Measurements from ENCODE around the gene SATB1. TPM values are rescaled to one million over a fixed set of nuclear protein-coding genes. Genes with fewer than 3 reads are reported as not detected.

SATB1 gene
- polyA plus RNA-seq, 1 donor = 27.2 TPM

- H3K4me3 ChIP-seq (ENCODE audit: low read length) = no peak overlapping the region
- DNase-seq = no peak
- no peaks in the 10 kb centered on the region for H3K27me3 ChIP-seq (ENCODE audit: control insufficient read depth, insufficient read depth, low read length)
- no peak overlapping the region for H3K27ac ChIP-seq (ENCODE audit: low read length)
- 80% methylated on average over 1 of the region's 3 CpGs for WGBS (ENCODE audit: insufficient coverage, low lambda C conversion rate)
- no peaks in the 10 kb centered on the region for H3K36me3 ChIP-seq (ENCODE audit: control insufficient read depth, insufficient read depth, low read length)
- no peaks in the 10 kb centered on the region for H3K9me3 ChIP-seq (ENCODE audit: control insufficient read depth, low read depth, low read length)
- H3K4me1 ChIP-seq (ENCODE audit: control insufficient read depth, insufficient read depth, low read length) = no peaks in the 10 kb centered on the region
These were observed 22.8 kb downstream of the SATB1 start for GRCh38 chr3:18402239-18402799.

- no peak for DNase-seq
- H3K36me3 ChIP-seq (ENCODE audit: control insufficient read depth, insufficient read depth, low read length) = no peaks in the 10 kb centered on the region
- no peak overlapping the region for H3K4me3 ChIP-seq (ENCODE audit: low read length)
- WGBS (ENCODE audit: insufficient coverage, low lambda C conversion rate) = 84% methylated on average over 4 of the region's 10 CpGs
- no peak overlapping the region for H3K27ac ChIP-seq (ENCODE audit: low read length)
- no peaks in the 10 kb centered on the region for H3K27me3 ChIP-seq (ENCODE audit: control insufficient read depth, insufficient read depth, low read length)
- no peaks in the 10 kb centered on the region for H3K4me1 ChIP-seq (ENCODE audit: control insufficient read depth, insufficient read depth, low read length)
- no peaks in the 10 kb centered on the region for H3K9me3 ChIP-seq (ENCODE audit: control insufficient read depth, low read depth, low read length)
These were observed 23.7 kb downstream of the SATB1 start for GRCh38 chr3:18401300-18401961.

GRCh38 chr3:18398448-18398847 is 26.7 kb downstream of the SATB1 start:
- H3K27ac ChIP-seq (ENCODE audit: low read length) = no peak overlapping the region
- no peaks in the 10 kb centered on the region for H3K9me3 ChIP-seq (ENCODE audit: control insufficient read depth, low read depth, low read length)
- H3K36me3 ChIP-seq (ENCODE audit: control insufficient read depth, insufficient read depth, low read length) = peaks cover 10% of the 10 kb centered on the region
- no peaks in the 10 kb centered on the region for H3K27me3 ChIP-seq (ENCODE audit: control insufficient read depth, insufficient read depth, low read length)
- DNase-seq = no peak
- H3K4me1 ChIP-seq (ENCODE audit: control insufficient read depth, insufficient read depth, low read length) = no peaks in the 10 kb centered on the region
- no peak overlapping the region for H3K4me3 ChIP-seq (ENCODE audit: low read length)
- WGBS (ENCODE audit: insufficient coverage, low lambda C conversion rate) = 100% methylated on average over 1 of the region's 1 CpG

- Histone ChIP-seq H3K27ac (ENCODE audit: low read length) (no peak overlapping the region), H3K9me3 (ENCODE audit: control insufficient read depth, low read depth, low read length) (no peaks in the 10 kb centered on the region), H3K4me1 (ENCODE audit: control insufficient read depth, insufficient read depth, low read length) (no peaks in the 10 kb centered on the region), H3K4me3 (ENCODE audit: low read length) (no peak overlapping the region), H3K36me3 (ENCODE audit: control insufficient read depth, insufficient read depth, low read length) (peaks cover 13% of the 10 kb centered on the region), H3K27me3 (ENCODE audit: control insufficient read depth, insufficient read depth, low read length) (no peaks in the 10 kb centered on the region)
- no CpG with 5 or more reads among the region's 1 CpG for WGBS (ENCODE audit: insufficient coverage, low lambda C conversion rate)
- no peak for DNase-seq
These were observed 28.7 kb downstream of the SATB1 start for GRCh38 chr3:18396428-18396827.

GRCh38 chr3:18394384-18394995 is 30.6 kb downstream of the SATB1 start:
- Histone ChIP-seq H3K36me3 (ENCODE audit: control insufficient read depth, insufficient read depth, low read length) (peaks cover 13% of the 10 kb centered on the region), H3K9me3 (ENCODE audit: control insufficient read depth, low read depth, low read length) (no peaks in the 10 kb centered on the region), H3K4me1 (ENCODE audit: control insufficient read depth, insufficient read depth, low read length) (no peaks in the 10 kb centered on the region), H3K27ac (ENCODE audit: low read length) (no peak overlapping the region), H3K4me3 (ENCODE audit: low read length) (no peak overlapping the region), H3K27me3 (ENCODE audit: control insufficient read depth, insufficient read depth, low read length) (no peaks in the 10 kb centered on the region)
- DNase-seq = no peak
- no CpG with 5 or more reads among the region's 12 CpGs for WGBS (ENCODE audit: insufficient coverage, low lambda C conversion rate)

- WGBS (ENCODE audit: insufficient coverage, low lambda C conversion rate) = no CpG with 5 or more reads among the region's 2 CpGs
- Histone ChIP-seq H3K27me3 (ENCODE audit: control insufficient read depth, insufficient read depth, low read length) (no peaks in the 10 kb centered on the region), H3K9me3 (ENCODE audit: control insufficient read depth, low read depth, low read length) (no peaks in the 10 kb centered on the region), H3K36me3 (ENCODE audit: control insufficient read depth, insufficient read depth, low read length) (peaks cover 13% of the 10 kb centered on the region), H3K4me1 (ENCODE audit: control insufficient read depth, insufficient read depth, low read length) (no peaks in the 10 kb centered on the region), H3K27ac (ENCODE audit: low read length) (no peak overlapping the region), H3K4me3 (ENCODE audit: low read length) (no peak overlapping the region)
- DNase-seq = no peak
These were observed 31.2 kb downstream of the SATB1 start for GRCh38 chr3:18393906-18394305.

GRCh38 chr3:18390024-18390660 is 35.0 kb downstream of the SATB1 start:
- Histone ChIP-seq H3K27ac (ENCODE audit: low read length) (no peak overlapping the region), H3K27me3 (ENCODE audit: control insufficient read depth, insufficient read depth, low read length) (no peaks in the 10 kb centered on the region), H3K4me1 (ENCODE audit: control insufficient read depth, insufficient read depth, low read length) (no peaks in the 10 kb centered on the region), H3K4me3 (ENCODE audit: low read length) (no peak overlapping the region), H3K36me3 (ENCODE audit: control insufficient read depth, insufficient read depth, low read length) (peaks cover 13% of the 10 kb centered on the region), H3K9me3 (ENCODE audit: control insufficient read depth, low read depth, low read length) (no peaks in the 10 kb centered on the region)
- 73% methylated on average over 2 of the region's 3 CpGs for WGBS (ENCODE audit: insufficient coverage, low lambda C conversion rate)
- DNase-seq = no peak

GRCh38 chr3:18389108-18389733 is 35.9 kb downstream of the SATB1 start:
- Histone ChIP-seq H3K36me3 (ENCODE audit: control insufficient read depth, insufficient read depth, low read length) (peaks cover 7% of the 10 kb centered on the region), H3K27ac (ENCODE audit: low read length) (no peak overlapping the region), H3K27me3 (ENCODE audit: control insufficient read depth, insufficient read depth, low read length) (no peaks in the 10 kb centered on the region), H3K4me1 (ENCODE audit: control insufficient read depth, insufficient read depth, low read length) (no peaks in the 10 kb centered on the region), H3K9me3 (ENCODE audit: control insufficient read depth, low read depth, low read length) (no peaks in the 10 kb centered on the region), H3K4me3 (ENCODE audit: low read length) (no peak overlapping the region)
- peak in 1 of 2 donors; percentile 9 for DNase-seq
- 0% methylated on average over 1 of the region's 2 CpGs for WGBS (ENCODE audit: insufficient coverage, low lambda C conversion rate)

- DNase-seq = no peak
These were observed 38.8 kb downstream of the SATB1 start for GRCh38 chr3:18386274-18386890.

GRCh38 chr3:18385706-18386105 is 39.4 kb downstream of the SATB1 start:
- H3K27me3 ChIP-seq (ENCODE audit: control insufficient read depth, insufficient read depth, low read length) = no peaks in the 10 kb centered on the region
- DNase-seq = no peak
- H3K9me3 ChIP-seq (ENCODE audit: control insufficient read depth, low read depth, low read length) = no peaks in the 10 kb centered on the region
- H3K4me3 ChIP-seq (ENCODE audit: low read length) = no peak overlapping the region
- peaks cover 6% of the 10 kb centered on the region for H3K36me3 ChIP-seq (ENCODE audit: control insufficient read depth, insufficient read depth, low read length)
- no peak overlapping the region for H3K27ac ChIP-seq (ENCODE audit: low read length)
- H3K4me1 ChIP-seq (ENCODE audit: control insufficient read depth, insufficient read depth, low read length) = no peaks in the 10 kb centered on the region
- 83% methylated on average over 4 of the region's 4 CpGs for WGBS (ENCODE audit: insufficient coverage, low lambda C conversion rate)

More at GRCh38 chr3:18386274-18386890, 38.8 kb downstream of the SATB1 start:
- H3K36me3 ChIP-seq (ENCODE audit: control insufficient read depth, insufficient read depth, low read length) = peaks cover 4% of the 10 kb centered on the region
- no peak overlapping the region for H3K4me3 ChIP-seq (ENCODE audit: low read length)
- WGBS (ENCODE audit: insufficient coverage, low lambda C conversion rate) = no CpG with 5 or more reads among the region's 9 CpGs
- no peak overlapping the region for H3K27ac ChIP-seq (ENCODE audit: low read length)
- no peaks in the 10 kb centered on the region for H3K9me3 ChIP-seq (ENCODE audit: control insufficient read depth, low read depth, low read length)
- no peaks in the 10 kb centered on the region for H3K4me1 ChIP-seq (ENCODE audit: control insufficient read depth, insufficient read depth, low read length)
- H3K27me3 ChIP-seq (ENCODE audit: control insufficient read depth, insufficient read depth, low read length) = no peaks in the 10 kb centered on the region
